ENCODE results near the gene TRIP13. TPM values are rescaled to one million over a fixed set of nuclear protein-coding genes. Genes with fewer than 3 reads are reported as not detected.

The TRIP13 gene
- total RNA-seq, 1 experiment from 2014 or later = 42.6 TPM

DNA sequence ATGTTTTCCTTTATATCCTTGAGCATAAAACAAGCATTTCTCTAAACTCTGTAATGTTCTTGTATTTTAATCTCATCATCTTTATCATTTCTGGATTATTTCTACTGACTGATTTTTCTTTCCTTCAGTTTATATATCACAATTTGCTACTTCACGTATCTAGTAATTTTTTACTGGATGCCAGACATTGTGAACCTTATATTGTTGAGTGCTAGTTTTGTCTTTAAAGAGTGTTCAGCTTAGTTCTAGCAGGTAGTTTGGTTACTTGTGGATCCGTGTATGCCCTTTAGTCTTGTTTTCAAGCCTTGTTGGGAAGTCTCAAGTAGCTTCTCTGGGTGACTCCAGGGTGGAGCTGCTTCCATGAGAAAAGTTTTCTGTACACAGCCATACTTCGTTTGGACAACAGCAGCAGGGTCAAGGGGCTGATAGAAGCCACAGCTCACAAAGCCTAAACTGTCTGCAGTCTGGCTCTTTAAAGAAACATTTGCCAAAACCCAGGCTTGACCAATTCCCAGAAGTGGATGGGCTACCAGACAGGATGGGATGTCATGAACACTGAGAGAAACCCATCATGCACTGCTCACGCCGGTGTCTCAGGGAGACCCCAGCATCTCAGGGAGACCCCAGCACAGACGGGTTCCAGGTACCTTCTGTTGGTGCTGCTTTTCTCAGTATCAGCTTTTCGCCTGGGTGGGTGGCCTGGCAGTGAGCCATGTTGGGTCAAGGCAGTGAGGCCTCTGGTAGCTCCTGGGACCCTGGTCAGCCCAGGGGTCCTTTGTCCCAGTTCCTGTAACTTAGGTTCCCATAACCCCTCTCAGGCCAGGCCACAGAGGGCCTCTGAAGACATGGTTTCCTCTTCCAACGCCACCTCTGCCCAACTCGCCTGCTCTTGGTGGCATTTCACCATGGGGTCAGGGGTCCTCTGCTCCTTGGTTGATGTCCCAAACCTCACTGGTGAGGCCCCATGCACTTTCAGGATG lies 29.1 kb downstream of the TRIP13 start:
- Histone ChIP-seq H2BK5ac (ENCODE audit: insufficient read length, low read length) (no peak overlapping the region), H2AFZ (ENCODE audit: low read length) (no peak overlapping the region), H3K4me1 (ENCODE audit: insufficient read depth, low read length) (no peaks in the 10 kb centered on the region), H2BK20ac (ENCODE audit: low read depth, low read length, poor library complexity, severe bottlenecking) (no peak overlapping the region), H2BK15ac (ENCODE audit: low read depth, low read length) (no peak overlapping the region; the same call in 1 of the 2 replicates), H3K18ac (ENCODE audit: insufficient read length, low read depth, low read length) (no peak overlapping the region), H3K4me2 (ENCODE audit: insufficient read depth, insufficient read length, low read length) (no peak overlapping the region), H3K79me1 (ENCODE audit: insufficient read depth, low read depth, low read length, poor library complexity, severe bottlenecking) (no peaks in the 10 kb centered on the region), H4K5ac (ENCODE audit: insufficient read length, low read depth, low read length) (no peak overlapping the region), H4K8ac (replicated peaks; ENCODE audit: insufficient read length, low read depth, low read length) (no peak overlapping the region), H3K14ac (ENCODE audit: insufficient read depth, low read length) (no peak overlapping the region), H3K9ac (ENCODE audit: extremely low read depth, insufficient read length, low read length) (no peak overlapping the region), H3K27ac (ENCODE audit: insufficient read length, low read depth, low read length) (no peak overlapping the region), H3K4ac (ENCODE audit: low read depth, low read length) (no peak overlapping the region), H2BK12ac (ENCODE audit: insufficient read length, low read depth, low read length) (no peak overlapping the region), H3K23me2 (ENCODE audit: insufficient read length, low read depth, low read length, poor library complexity, severe bottlenecking) (no peaks in the 10 kb centered on the region), H4K20me1 (ENCODE audit: control insufficient read depth, insufficient read depth, insufficient read length) (no peaks in the 10 kb centered on the region), H3K56ac (ENCODE audit: insufficient read length, low read depth, low read length) (no peak overlapping the region), H3K9me3 (ENCODE audit: control insufficient read depth, low read depth, low read length) (no peaks in the 10 kb centered on the region), H2AK5ac (ENCODE audit: insufficient read length, low read length) (no peak overlapping the region), H3K27me3 (ENCODE audit: insufficient read depth, low read length) (peaks cover 3% of the 10 kb centered on the region; the same call in 1 of the 2 replicates), H3T11ph (ENCODE audit: low read length) (no peak overlapping the region), H4K91ac (ENCODE audit: insufficient read length, low read depth, low read length) (no peak overlapping the region), H3K79me2 (ENCODE audit: insufficient read depth, low read length) (no peaks in the 10 kb centered on the region), H2BK120ac (ENCODE audit: low read depth, low read length, poor library complexity, severe bottlenecking) (no peak overlapping the region), H3K23ac (ENCODE audit: insufficient read length, low read depth, low read length) (no peak overlapping the region)
- Mint-ChIP-seq H3K27me3 (ENCODE audit: low read depth) (peaks cover 28% of the 10 kb centered on the region), H3K36me3 (ENCODE audit: insufficient read depth in 1 of 3, low read depth in 3 of 3) (peaks cover 4 to 24% (median 21%) of the 10 kb centered on the region in 3 experiments; a peak in 6 of 7 replicates), H3K27ac (no peak overlapping the region; a peak in 2 of 7 replicates), H3K9me3 (no peaks in the 10 kb centered on the region), H3K4me1 (peaks cover 7 to 9% of the 10 kb centered on the region in 2 experiments), H3K4me3 (no peak overlapping the region)
- no peak for DNase-seq
- TF ChIP-seq CTCF (conservative IDR thresholded peaks at IDR 0.05) = no peak
- WGBS (ENCODE audit: extremely low coverage, insufficient read length, low lambda C conversion rate) = no CpG with 5 or more reads among the region's 9 CpGs

Data from H9 (cell line).